WERI-Rb-1 (cell line): ENCODE data around the gene COPB2.
"Not testable (repeated sequence)": the region's sequence is repeated elsewhere in the genome, so short reads cannot be mapped to it uniquely, and the experiment has no call there.

Experiments
- DNase-seq: peaks from one replicate; pipeline ENCODE4 v3.0.0-alpha.2; 2020
- H3K27ac ChIP-seq: fragments of 250-450 bp; sonication (Bioruptor Pico); 2 replicates; pipeline ENCODE4 v1.5.1; 2020; ENCODE audit warnings: mild to moderate bottlenecking, moderate library complexity
- H3K27me3 ChIP-seq: fragments of 250-450 bp; sonication (Bioruptor Pico); 2 replicates; pipeline ENCODE4 v1.5.1; 2021; ENCODE audit warnings: mild to moderate bottlenecking, low read depth, moderate library complexity; ENCODE audit not compliant: insufficient read depth, severe bottlenecking
- H3K36me3 ChIP-seq: fragments of 250-450 bp; sonication (Bioruptor Pico); 2 replicates; pipeline ENCODE4 v1.5.1; 2020; ENCODE audit warnings: mild to moderate bottlenecking, moderate library complexity
- H3K4me3 ChIP-seq: 2 replicates; pipeline ENCODE4 v1.5.1; 2011; ENCODE audit warnings: low read depth, mild to moderate bottlenecking, control low read depth, low read length
- H3K9me3 ChIP-seq: fragments of 250-450 bp; sonication (Bioruptor Pico); 2 replicates; pipeline ENCODE4 v1.5.1; 2021; ENCODE audit warnings: mild to moderate bottlenecking, moderate library complexity; ENCODE audit not compliant: severe bottlenecking
- TF ChIP-seq, protein P1 (sequence below): IDR thresholded peaks from 2 replicates; pipeline ENCODE4 v1.5.1; 2011; ENCODE audit warnings: low read depth, mild to moderate bottlenecking, control low read depth, inconsistent platforms, low read length

COPB2 gene

GRCh38 chr3:139418144-139418543 is 28.7 kb upstream of the COPB2 start:
- Histone ChIP-seq H3K27me3 (no peaks in the 10 kb centered on the region), H3K27ac (no peak overlapping the region), H3K4me3 (no peak overlapping the region), H3K36me3 (no peaks in the 10 kb centered on the region), H3K9me3 (no peaks in the 10 kb centered on the region)
- DNase-seq, result no peak
- TF ChIP-seq, protein P1, sequence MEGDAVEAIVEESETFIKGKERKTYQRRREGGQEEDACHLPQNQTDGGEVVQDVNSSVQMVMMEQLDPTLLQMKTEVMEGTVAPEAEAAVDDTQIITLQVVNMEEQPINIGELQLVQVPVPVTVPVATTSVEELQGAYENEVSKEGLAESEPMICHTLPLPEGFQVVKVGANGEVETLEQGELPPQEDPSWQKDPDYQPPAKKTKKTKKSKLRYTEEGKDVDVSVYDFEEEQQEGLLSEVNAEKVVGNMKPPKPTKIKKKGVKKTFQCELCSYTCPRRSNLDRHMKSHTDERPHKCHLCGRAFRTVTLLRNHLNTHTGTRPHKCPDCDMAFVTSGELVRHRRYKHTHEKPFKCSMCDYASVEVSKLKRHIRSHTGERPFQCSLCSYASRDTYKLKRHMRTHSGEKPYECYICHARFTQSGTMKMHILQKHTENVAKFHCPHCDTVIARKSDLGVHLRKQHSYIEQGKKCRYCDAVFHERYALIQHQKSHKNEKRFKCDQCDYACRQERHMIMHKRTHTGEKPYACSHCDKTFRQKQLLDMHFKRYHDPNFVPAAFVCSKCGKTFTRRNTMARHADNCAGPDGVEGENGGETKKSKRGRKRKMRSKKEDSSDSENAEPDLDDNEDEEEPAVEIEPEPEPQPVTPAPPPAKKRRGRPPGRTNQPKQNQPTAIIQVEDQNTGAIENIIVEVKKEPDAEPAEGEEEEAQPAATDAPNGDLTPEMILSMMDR, result no peak

GRCh38 chr3:139416275-139416674 is 26.8 kb upstream of the COPB2 start:
- TF ChIP-seq, protein P1, result no peak
- Histone ChIP-seq H3K27me3 (no peaks in the 10 kb centered on the region), H3K4me3 (no peak overlapping the region), H3K9me3 (peaks cover 4% of the 10 kb centered on the region), H3K36me3 (no peaks in the 10 kb centered on the region), H3K27ac (no peak overlapping the region)
- DNase-seq, result no peak

GRCh38 chr3:139414608-139415224 is 25.3 kb upstream of the COPB2 start:
- no peak for DNase-seq
- Histone ChIP-seq H3K27me3 (no peaks in the 10 kb centered on the region), H3K9me3 (peaks cover 7% of the 10 kb centered on the region), H3K36me3 (no peaks in the 10 kb centered on the region), H3K4me3 (no peak overlapping the region), H3K27ac (no peak overlapping the region)
- TF ChIP-seq, protein P1, result no peak

- H3K27me3 ChIP-seq, result not testable (repeated sequence)
Observed at GRCh38 chr3:139412891-139413290, 23.4 kb upstream of the COPB2 start.

DNA sequence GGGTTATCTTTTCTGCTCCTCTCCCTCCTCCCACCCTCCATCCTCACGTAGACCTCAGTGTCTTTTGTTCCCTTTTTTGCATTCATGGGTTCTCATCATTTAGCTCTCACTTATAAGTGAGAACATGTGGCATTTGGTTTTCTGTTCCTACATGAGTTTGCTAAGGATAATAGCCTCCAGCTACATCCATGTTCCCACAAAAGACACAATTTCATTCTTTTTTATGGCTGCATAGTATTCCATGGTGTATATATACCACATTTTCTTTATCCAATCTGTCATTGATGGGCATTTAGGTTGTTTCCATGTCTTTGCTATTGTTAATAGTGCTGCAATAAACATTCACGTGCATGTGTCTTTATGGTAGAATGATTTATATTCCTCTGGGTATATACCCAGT is 11.7 kb upstream of the COPB2 start:
- not testable (repeated sequence) for H3K4me3 ChIP-seq, DNase-seq, H3K36me3 ChIP-seq, H3K27ac ChIP-seq, H3K27me3 ChIP-seq
- peaks cover 17% of the 10 kb centered on the region for H3K9me3 ChIP-seq

More at GRCh38 chr3:139412891-139413290, 23.4 kb upstream of the COPB2 start:
- not testable (repeated sequence) for H3K4me3 ChIP-seq, H3K27ac ChIP-seq, H3K36me3 ChIP-seq, DNase-seq
- peaks cover 10% of the 10 kb centered on the region for H3K9me3 ChIP-seq

GRCh38 chr3:139396707-139397106 is 7.3 kb upstream of the COPB2 start:
- Histone ChIP-seq H3K27ac (no peak overlapping the region), H3K27me3 (no peaks in the 10 kb centered on the region), H3K4me3 (no peak overlapping the region), H3K36me3 (no peaks in the 10 kb centered on the region), H3K9me3 (peaks cover 5% of the 10 kb centered on the region)
- TF ChIP-seq, protein P1, result no peak
- DNase-seq, result no peak

GRCh38 chr3:139394116-139394515 is 4.7 kb upstream of the COPB2 start:
- Histone ChIP-seq H3K9me3 (no peaks in the 10 kb centered on the region), H3K27me3 (no peaks in the 10 kb centered on the region), H3K27ac (no peak overlapping the region), H3K4me3 (no peak overlapping the region), H3K36me3 (peaks cover 3% of the 10 kb centered on the region)
- no peak for DNase-seq
- TF ChIP-seq, protein P1, result no peak
